PC-9 (cell line): ENCODE results near the gene UROD. TPM values are rescaled to one million over a fixed set of nuclear protein-coding genes. Genes with fewer than 3 reads are reported as not detected.
"Not testable (repeated sequence)": the region's sequence is repeated elsewhere in the genome, so short reads cannot be mapped to it uniquely, and the experiment has no call there.

Experiments
- BruUV-seq: library from RNA; stranded (reverse); fragments of 400-500 nt; replicated peaks from 2 replicates; lab custom pipeline; 2021; lab: Mats Ljungman, UMichigan
- CTCF ChIA-PET: fragments of 300-600 bp; sonication (Branson Sonifier 250); formaldehyde crosslinking; loops from one replicate; lab custom pipeline; 2022; ENCODE audit warnings: antibody characterized with exemption; lab: Charles Lee
- POLR2A ChIA-PET: fragments of 300-600 bp; sonication (Branson Sonifier 250); formaldehyde crosslinking; loops from one replicate; lab custom pipeline; 2022; ENCODE audit warnings: antibody characterized with exemption; ENCODE audit not compliant: unreplicated experiment; lab: Charles Lee
- DNase-seq, 2 experiments: peaks; one replicate each; pipeline versions ENCODE4 v3.0.0 to v3.0.0-alpha.2; 2015 to 2022; ENCODE audit warnings: mixed read lengths in 1 of 2
- H2AFZ ChIP-seq: fragments of 200-600 bp; sonication (generic); 2 replicates; pipeline ENCODE4 v1.8.1; 2017; ENCODE audit warnings: antibody characterized with exemption
- H3F3A ChIP-seq: fragments of 200-600 bp; sonication (generic); 2 replicates; pipeline ENCODE4 v1.8.1; 2017; ENCODE audit warnings: antibody characterized with exemption, mild to moderate bottlenecking, low read depth; ENCODE audit not compliant: insufficient read depth
- H3K27ac ChIP-seq: fragments of 200-600 bp; sonication (generic); 2 replicates; pipeline ENCODE4 v1.6.1; 2016; ENCODE audit warnings: mixed run types
- H3K27me3 ChIP-seq: fragments of 200-600 bp; sonication (generic); 2 replicates; pipeline ENCODE4 v1.6.1; 2016; ENCODE audit warnings: low read depth, mixed run types; ENCODE audit not compliant: insufficient read depth
- H3K36me3 ChIP-seq: fragments of 200-600 bp; sonication (generic); 2 replicates; pipeline ENCODE4 v1.6.1; 2016; ENCODE audit warnings: low read depth, mixed run types
- H3K4me1 ChIP-seq: fragments of 200-600 bp; sonication (generic); replicated peaks from 2 replicates; pipeline ENCODE4 v1.6.1; 2016; ENCODE audit warnings: mixed run types; ENCODE audit not compliant: insufficient read depth
- H3K4me2 ChIP-seq: fragments of 200-600 bp; sonication (generic); 2 replicates; pipeline ENCODE4 v1.6.1; 2017; ENCODE audit warnings: mixed run types
- H3K4me3 ChIP-seq: fragments of 200-600 bp; sonication (generic); 2 replicates; pipeline ENCODE4 v1.6.1; 2016; ENCODE audit warnings: mixed run types
- H3K79me2 ChIP-seq: fragments of 200-600 bp; sonication (generic); 2 replicates; pipeline ENCODE4 v1.6.1; 2017; ENCODE audit warnings: low read depth, mixed run types
- H3K9me2 ChIP-seq: fragments of 200-600 bp; sonication (generic); 2 replicates; pipeline ENCODE4 v1.8.1; 2017; ENCODE audit warnings: mild to moderate bottlenecking; ENCODE audit not compliant: insufficient read depth
- H3K9me3 ChIP-seq: fragments of 200-600 bp; sonication (generic); 2 replicates; pipeline ENCODE4 v1.8.1; 2016; ENCODE audit warnings: low read depth; ENCODE audit not compliant: insufficient read depth
- H4K20me1 ChIP-seq: fragments of 200-600 bp; sonication (generic); 2 replicates; pipeline ENCODE4 v1.8.1; 2017; ENCODE audit not compliant: insufficient read depth
- EZH2 ChIP-seq: fragments of 200-600 bp; sonication (generic); IDR thresholded peaks from 2 replicates; pipeline ENCODE4 v1.8.0; 2017; ENCODE audit warnings: antibody characterized with exemption, low read depth
- intact Hi-C: fragments of 100-400 bp; cut with micrococcal nuclease; formaldehyde crosslinking; loops from one replicate; pipeline ENCODE4 v1.10.0; 2022; ENCODE audit not compliant: unreplicated experiment
- total RNA-seq: library from RNA; stranded (reverse); gene quantifications from 2 replicates; pipeline ENCODE4 v1.2.3, GENCODE V29; 2021
- TF ChIP-seq, protein P1 (sequence below): fragments of 200-600 bp; sonication (generic); conservative IDR thresholded peaks from 2 replicates; pipeline ENCODE4 v1.6.1; 2017; ENCODE audit warnings: mixed run types, antibody characterized with exemption, mild to moderate bottlenecking, moderate library complexity

Gene UROD
- total RNA-seq, 1 experiment from 2014 or later: 81.1 TPM

DNA sequence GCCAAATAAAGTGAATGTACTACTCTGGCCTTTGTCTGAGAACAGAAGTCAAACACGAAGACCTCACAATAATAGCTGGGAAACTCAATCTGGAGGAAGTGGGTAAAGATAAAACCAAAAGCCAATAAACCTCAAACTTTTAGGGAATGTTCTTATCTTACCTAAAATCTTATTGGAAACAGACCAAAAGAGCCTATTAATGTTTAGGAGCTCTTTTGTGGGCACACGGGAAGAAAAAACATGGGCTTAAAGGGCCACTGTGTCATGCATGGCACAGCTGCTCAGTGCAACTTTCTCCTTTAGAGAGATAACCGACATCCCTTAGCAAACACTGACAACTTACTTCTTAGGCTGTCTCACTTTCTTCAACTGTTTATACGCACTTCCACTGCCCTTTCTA lies 41.7 kb upstream of the UROD start:
- Histone ChIP-seq H3K79me2 (no peaks in the 10 kb centered on the region), H2AFZ (no peak overlapping the region), H4K20me1 (no peaks in the 10 kb centered on the region), H3K9me3 (no peaks in the 10 kb centered on the region), H3K27me3 (no peaks in the 10 kb centered on the region), H3K36me3 (0 out of 2 replicates have a peak, but pooled peaks cover 5% of the 10 kb centered on the region), H3F3A (no peaks in the 10 kb centered on the region), H3K27ac (no peak overlapping the region), H3K4me2 (no peak overlapping the region), H3K4me1 (no peaks in the 10 kb centered on the region), H3K9me2 (no peaks in the 10 kb centered on the region), H3K4me3 (no peak overlapping the region)
- DNase-seq: no peak
- CTCF ChIA-PET: interaction anchor here (0.6 kb wide), 1 partner anchor 269 kb away, joined by 6 read pairs; no protein-coding TSS in a partner anchor
- no TSS peak for BruUV-seq
- POLR2A ChIA-PET: interaction anchor here (0.6 to 0.7 kb wide), 4 partner anchors 188 to 581 kb away, joined by 3 to 8 read pairs (median 4); no protein-coding TSS in a partner anchor
- intact Hi-C loops: no loop called here
- no peak for TF ChIP-seq EZH2
- TF ChIP-seq, protein P1, sequence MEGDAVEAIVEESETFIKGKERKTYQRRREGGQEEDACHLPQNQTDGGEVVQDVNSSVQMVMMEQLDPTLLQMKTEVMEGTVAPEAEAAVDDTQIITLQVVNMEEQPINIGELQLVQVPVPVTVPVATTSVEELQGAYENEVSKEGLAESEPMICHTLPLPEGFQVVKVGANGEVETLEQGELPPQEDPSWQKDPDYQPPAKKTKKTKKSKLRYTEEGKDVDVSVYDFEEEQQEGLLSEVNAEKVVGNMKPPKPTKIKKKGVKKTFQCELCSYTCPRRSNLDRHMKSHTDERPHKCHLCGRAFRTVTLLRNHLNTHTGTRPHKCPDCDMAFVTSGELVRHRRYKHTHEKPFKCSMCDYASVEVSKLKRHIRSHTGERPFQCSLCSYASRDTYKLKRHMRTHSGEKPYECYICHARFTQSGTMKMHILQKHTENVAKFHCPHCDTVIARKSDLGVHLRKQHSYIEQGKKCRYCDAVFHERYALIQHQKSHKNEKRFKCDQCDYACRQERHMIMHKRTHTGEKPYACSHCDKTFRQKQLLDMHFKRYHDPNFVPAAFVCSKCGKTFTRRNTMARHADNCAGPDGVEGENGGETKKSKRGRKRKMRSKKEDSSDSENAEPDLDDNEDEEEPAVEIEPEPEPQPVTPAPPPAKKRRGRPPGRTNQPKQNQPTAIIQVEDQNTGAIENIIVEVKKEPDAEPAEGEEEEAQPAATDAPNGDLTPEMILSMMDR: no peak

DNA sequence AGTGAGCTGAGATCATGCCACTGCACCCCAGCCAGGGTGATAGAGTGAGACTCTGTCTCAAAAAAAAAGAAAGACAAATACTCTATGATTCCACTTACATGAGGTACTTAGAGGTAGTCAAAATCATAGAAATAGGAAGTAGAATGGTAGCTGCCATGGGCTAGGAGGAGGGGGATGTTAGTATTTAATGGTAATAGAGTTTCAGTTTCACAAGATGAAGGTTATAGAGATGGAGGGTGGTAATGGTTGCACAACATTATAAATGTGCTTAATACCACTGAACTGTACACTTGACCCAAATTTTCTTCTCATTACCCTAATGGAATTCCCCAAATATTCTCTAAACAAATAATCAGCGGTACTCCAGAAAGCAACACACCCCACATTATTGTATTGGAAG lies 38.4 kb upstream of the UROD start:
- CTCF ChIA-PET: no interaction called here
- Histone ChIP-seq H3K4me1 (no peaks in the 10 kb centered on the region), H3K79me2 (no peaks in the 10 kb centered on the region), H3K36me3 (peaks cover 10% of the 10 kb centered on the region), H4K20me1 (no peaks in the 10 kb centered on the region), H3K9me3 (no peaks in the 10 kb centered on the region), H3K27ac (no peak overlapping the region), H3K4me2 (no peak overlapping the region), H3K27me3 (no peaks in the 10 kb centered on the region), H3K9me2 (no peaks in the 10 kb centered on the region), H3F3A (no peaks in the 10 kb centered on the region), H3K4me3 (no peak overlapping the region), H2AFZ (no peak overlapping the region)
- TF ChIP-seq EZH2: no peak
- TF ChIP-seq, protein P1: no peak
- intact Hi-C loops: no loop called here
- POLR2A ChIA-PET: no interaction called here
- no TSS peak for BruUV-seq
- no peak for DNase-seq

DNA sequence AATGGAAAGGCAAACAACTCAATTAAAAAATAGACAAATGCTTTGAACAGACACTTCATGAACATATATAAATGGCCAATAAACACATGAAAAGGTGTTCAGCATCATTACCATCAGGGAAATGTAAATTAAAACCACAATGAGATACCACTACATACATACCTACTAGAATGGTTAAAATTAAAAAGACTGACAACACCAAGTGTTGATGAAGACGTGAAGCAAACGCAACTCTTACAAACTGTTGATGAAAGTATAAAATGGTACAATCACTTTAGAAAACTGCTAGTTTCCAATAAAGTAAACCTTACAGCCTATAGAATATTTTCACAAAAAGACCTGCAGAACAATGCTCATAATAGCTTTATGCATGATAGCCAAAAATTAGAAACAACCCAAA lies 35.8 kb upstream of the UROD start:
- intact Hi-C loops: no loop called here
- Histone ChIP-seq H4K20me1 (no peaks in the 10 kb centered on the region; the same call in 1 of the 2 replicates), H3K79me2 (no peaks in the 10 kb centered on the region), H3K9me2 (no peaks in the 10 kb centered on the region), H3K4me2 (no peak overlapping the region), H3K4me1 (no peaks in the 10 kb centered on the region), H3K27ac (no peak overlapping the region), H3F3A (no peaks in the 10 kb centered on the region), H2AFZ (no peak overlapping the region), H3K36me3 (peaks cover 11% of the 10 kb centered on the region), H3K4me3 (no peak overlapping the region), H3K27me3 (no peaks in the 10 kb centered on the region), H3K9me3 (no peaks in the 10 kb centered on the region)
- no peak for DNase-seq
- no peak for TF ChIP-seq EZH2
- TF ChIP-seq, protein P1: no peak
- BruUV-seq: no TSS peak
- POLR2A ChIA-PET: interaction anchor here (0.7 kb wide), 1 partner anchor 300 kb away, joined by 3 read pairs; no protein-coding TSS in a partner anchor
- CTCF ChIA-PET: no interaction called here

DNA sequence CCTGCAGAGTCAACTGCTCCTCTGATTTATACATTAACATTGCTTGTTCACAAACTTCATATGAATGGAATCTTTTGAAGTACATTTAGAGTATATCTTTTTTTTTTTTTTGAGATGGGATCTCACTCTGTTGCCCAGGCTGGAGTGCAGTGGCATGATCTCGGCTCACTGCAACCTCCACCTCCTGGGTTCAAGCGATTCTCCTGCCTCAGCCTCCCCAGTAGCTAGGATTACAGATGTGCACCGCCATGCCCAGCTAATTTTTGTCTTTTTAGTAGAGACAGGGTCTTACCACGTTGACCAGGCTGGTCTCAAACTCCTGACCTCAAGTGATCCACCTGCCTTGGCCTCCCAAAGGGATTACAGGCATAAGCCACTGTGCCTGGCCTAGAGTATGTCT lies 34.7 kb upstream of the UROD start:
- H3K27ac ChIP-seq, CTCF ChIA-PET, H3K79me2 ChIP-seq, H3K9me2 ChIP-seq, H3K4me3 ChIP-seq, H3K27me3 ChIP-seq, BruUV-seq, H3K4me2 ChIP-seq, H3K4me1 ChIP-seq, H3F3A ChIP-seq, POLR2A ChIA-PET, H2AFZ ChIP-seq, intact Hi-C loops, DNase-seq, H4K20me1 ChIP-seq, H3K9me3 ChIP-seq: not testable (repeated sequence)
- peaks cover 13% of the 10 kb centered on the region for H3K36me3 ChIP-seq
